ENCODE data around the gene PDE3B. TPM values are rescaled to one million over a fixed set of nuclear protein-coding genes. Genes with fewer than 3 reads are reported as not detected.

PDE3B gene
- total and polyA plus RNA-seq, 2 of the 8 experiments (the other 6 are each of a cell fraction or from before 2014, with no cell fraction given), result 2.7 to 10.9 TPM

GRCh38 chr11:14741195-14741594 is 97.6 kb downstream of the PDE3B start (continued):
- TF ChIP-seq CHD2 (IDR thresholded peaks at IDR 0.05; ENCODE audit: low read length), result no peak
- no peak for TF ChIP-seq MAX (IDR thresholded peaks at IDR 0.05)
- TF ChIP-seq HDAC6 (IDR thresholded peaks at IDR 0.05; ENCODE audit: low read depth, low read length), result no peak

All from H1 (cell line).